Subcutaneous adipose tissue (tissue), 4 donors: ENCODE measurements around the gene PCDHGB5. TPM values are rescaled to one million over a fixed set of nuclear protein-coding genes. Genes with fewer than 3 reads are reported as not detected.
"Not testable (repeated sequence)": the region's sequence is repeated elsewhere in the genome, so short reads cannot be mapped to it uniquely, and the experiment has no call there.

Experiments
- total RNA-seq, 4 donors: library from RNA; depleted of rRNA; stranded (reverse); fragments of >200 nt; gene quantifications; one replicate each; pipeline ENCODE4 v1.1.0, GENCODE V29; 2016
- TF ChIP-seq, protein P1 (sequence below): fragments of 450-650 bp; IDR thresholded peaks from one replicate; pipeline ENCODE4 v1.5.1; 2016; ENCODE audit warnings: low read depth, mild to moderate bottlenecking, control low read depth, antibody characterized with exemption, moderate library complexity

PCDHGB5 gene
- total RNA-seq, 4 donors from 2014 or later = 5.3 to 7.0 (median 6.7) TPM

DNA sequence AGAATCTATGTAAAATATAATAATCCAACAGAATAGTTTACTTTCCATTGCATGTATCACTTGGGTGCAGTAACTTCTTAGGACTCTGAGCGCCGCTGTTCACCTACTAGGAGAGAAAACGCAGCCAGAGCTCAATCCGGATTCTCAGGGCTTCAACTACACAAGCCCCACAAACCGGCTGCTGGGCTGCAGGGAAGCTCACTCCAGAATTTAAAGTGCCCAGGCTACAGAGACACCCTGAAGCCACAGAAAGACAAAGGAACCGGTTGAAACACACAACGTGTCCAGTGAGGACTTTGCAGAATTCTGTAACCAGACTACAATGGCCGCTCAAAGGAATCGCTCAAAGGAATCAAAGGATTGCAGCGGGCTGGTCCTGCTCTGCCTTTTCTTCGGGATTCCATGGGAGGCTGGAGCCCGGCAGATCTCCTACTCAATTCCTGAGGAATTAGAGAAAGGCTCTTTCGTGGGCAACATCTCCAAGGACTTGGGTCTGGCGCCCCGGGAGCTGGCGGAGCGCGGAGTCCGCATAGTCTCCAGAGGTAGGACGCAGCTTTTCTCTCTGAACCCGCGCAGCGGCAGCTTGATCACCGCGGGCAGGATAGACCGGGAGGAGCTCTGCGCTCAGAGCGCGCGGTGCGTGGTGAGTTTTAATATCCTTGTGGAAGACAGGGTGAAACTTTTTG is 15.2 kb downstream of the PCDHGB5 start, which contains the start of gene PCDHGA10:
Gene PCDHGA10 (plus strand): TSS at position 134 of the 686 bp plus-strand sequence. CDS start 189 bp downstream, at position 323.
- TF ChIP-seq, protein P1, sequence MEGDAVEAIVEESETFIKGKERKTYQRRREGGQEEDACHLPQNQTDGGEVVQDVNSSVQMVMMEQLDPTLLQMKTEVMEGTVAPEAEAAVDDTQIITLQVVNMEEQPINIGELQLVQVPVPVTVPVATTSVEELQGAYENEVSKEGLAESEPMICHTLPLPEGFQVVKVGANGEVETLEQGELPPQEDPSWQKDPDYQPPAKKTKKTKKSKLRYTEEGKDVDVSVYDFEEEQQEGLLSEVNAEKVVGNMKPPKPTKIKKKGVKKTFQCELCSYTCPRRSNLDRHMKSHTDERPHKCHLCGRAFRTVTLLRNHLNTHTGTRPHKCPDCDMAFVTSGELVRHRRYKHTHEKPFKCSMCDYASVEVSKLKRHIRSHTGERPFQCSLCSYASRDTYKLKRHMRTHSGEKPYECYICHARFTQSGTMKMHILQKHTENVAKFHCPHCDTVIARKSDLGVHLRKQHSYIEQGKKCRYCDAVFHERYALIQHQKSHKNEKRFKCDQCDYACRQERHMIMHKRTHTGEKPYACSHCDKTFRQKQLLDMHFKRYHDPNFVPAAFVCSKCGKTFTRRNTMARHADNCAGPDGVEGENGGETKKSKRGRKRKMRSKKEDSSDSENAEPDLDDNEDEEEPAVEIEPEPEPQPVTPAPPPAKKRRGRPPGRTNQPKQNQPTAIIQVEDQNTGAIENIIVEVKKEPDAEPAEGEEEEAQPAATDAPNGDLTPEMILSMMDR = no peak

DNA sequence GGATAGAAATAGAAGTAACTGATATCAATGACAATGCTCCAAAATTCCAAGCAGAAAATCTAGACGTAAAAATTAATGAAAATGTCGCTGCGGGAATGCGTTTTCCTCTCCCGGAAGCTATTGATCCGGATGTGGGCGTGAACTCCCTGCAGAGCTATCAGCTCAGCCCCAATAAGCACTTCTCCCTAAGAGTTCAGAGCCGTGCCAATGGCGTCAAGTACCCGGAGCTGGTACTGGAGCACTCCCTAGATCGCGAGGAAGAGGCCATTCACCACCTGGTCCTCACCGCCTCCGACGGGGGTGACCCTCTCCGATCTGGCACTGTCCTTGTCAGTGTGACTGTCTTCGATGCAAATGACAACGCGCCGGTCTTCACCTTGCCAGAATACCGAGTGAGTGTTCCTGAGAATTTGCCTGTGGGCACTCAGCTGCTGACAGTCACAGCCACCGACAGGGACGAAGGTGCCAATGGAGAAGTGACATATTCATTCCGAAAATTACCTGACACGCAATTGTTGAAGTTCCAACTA is 15.9 kb downstream of the PCDHGB5 start:
- TF ChIP-seq, protein P1 = no peak

DNA sequence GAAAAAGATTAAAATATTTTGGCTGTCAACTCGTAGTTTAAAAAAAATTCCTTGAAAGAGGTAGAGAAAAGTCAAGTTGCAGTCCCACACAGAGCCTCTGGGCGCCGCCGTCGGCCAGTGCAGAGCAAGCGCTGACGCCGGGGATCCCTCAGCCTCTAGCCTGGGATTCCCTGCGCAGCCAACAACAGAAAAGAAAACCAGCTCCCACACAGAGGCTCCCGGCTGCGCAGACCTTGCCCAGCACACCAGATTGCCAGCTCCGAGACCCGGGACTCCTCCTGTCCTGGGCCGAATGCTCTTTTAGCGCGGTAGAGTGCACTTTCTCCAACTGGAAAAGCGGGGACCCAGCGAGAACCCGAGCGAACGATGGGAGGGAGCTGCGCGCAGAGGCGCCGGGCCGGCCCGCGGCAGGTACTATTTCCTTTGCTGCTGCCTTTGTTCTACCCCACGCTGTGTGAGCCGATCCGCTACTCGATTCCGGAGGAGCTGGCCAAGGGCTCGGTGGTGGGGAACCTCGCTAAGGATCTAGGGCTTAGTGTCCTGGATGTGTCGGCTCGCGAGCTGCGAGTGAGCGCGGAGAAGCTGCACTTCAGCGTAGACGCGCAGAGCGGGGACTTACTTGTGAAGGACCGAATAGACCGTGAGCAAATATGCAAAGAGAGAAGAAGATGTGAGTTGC is 19.9 kb downstream of the PCDHGB5 start, which contains the start of gene PCDHGB7:
Gene PCDHGB7 (plus strand): TSS at position 184 of the 679 bp plus-strand sequence. CDS start 183 bp downstream, at position 367.
- TF ChIP-seq, protein P1 = not testable (repeated sequence)

DNA sequence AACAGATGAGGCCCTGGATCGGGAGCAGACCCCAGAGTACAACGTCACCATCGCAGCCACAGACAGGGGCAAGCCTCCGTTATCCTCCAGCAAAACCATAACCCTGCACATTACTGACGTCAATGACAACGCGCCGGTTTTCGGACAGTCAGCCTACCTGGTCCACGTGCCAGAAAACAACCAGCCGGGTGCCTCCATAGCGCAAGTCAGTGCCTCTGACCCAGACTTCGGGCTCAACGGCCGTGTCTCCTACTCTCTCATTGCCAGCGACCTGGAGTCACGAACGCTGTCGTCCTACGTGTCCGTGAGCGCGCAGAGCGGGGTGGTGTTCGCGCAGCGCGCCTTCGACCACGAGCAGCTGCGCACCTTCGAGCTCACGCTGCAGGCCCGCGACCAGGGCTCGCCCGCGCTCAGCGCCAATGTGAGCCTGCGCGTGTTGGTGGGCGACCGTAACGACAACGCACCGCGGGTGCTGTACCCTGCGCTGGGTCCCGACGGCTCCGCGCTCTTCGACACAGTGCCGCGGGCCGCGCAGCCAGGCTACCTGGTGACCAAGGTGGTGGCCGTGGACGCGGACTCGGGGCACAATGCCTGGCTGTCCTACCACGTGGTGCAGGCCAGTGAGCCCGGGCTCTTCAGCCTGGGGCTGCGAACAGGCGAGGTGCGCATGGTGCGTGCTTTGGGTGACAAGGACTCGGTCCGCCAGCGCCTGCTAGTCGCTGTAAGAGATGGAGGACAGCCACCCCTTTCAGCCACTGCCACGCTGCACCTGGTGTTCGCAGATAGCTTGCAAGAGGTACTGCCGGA is 21.5 kb downstream of the PCDHGB5 start:
- TF ChIP-seq, protein P1 = no peak

DNA sequence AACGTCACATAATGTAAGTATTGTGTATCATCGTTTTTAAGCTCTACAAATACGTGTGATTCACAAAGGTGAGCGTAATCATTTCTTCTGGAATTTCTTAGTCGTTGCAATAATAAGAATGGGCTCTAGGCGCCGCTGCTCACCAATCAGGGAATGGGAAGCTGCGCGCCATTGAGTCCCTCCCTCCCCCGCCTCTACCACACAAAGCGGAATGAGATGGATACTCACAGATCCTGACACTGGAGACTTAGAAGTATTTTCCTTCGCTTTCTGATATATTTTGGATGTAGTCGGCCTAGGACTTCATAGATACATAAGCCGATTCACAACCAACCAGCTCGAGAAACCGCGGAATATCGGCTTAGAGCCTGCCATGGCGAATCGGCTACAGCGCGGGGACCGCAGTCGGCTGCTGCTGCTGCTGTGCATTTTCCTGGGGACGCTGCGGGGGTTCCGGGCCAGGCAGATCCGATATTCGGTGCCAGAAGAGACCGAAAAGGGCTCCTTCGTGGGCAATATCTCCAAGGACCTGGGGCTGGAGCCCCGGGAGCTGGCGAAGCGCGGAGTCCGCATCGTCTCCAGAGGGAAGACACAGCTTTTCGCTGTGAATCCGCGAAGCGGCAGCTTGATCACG is 23.2 kb downstream of the PCDHGB5 start, which contains the start of gene PCDHGA11:
Gene PCDHGA11 (plus strand): TSS at position 197 of the 634 bp plus-strand sequence. CDS start 177 bp downstream, at position 374.
- TF ChIP-seq, protein P1 = no peak

DNA sequence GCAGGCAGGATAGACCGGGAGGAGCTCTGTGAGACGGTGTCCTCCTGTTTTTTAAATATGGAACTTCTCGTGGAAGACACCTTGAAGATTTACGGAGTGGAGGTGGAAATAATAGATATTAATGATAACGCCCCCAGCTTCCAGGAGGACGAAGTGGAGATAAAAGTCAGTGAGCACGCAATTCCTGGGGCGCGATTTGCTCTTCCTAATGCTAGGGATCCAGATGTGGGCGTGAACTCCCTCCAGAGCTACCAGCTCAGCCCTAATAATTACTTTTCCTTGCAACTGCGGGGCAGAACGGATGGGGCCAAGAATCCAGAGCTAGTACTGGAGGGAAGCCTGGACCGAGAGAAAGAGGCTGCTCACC is 23.7 kb downstream of the PCDHGB5 start:
- TF ChIP-seq, protein P1 = no peak
